ENCODE measurements around the gene WWC2. TPM values are rescaled to one million over a fixed set of nuclear protein-coding genes. Genes with fewer than 3 reads are reported as not detected.

The WWC2 gene
- total RNA-seq, 1 donor from 2014 or later, result 0.05 TPM

DNA sequence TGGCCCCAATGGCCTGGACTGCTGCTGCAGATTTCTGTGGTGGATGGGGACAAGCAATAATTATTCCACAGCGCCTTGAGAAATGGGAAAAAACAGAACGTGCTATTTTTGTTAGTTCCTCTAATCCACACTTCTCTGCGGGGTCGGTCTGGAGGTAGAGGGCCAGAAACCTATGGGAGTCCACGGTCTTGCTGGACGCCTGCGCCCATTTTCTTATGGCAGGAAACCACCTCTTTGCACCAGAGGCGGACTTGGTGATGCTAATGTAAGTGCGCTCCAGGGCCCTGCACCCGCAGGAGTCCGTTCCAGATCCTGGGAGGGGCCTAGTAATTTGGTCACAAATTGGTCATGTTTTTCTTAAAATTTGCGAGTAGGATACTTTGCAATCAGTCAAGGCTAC lies 249.1 kb downstream of the WWC2 start:
- intact Hi-C loops (cut with micrococcal nuclease), result no loop called here

DNA sequence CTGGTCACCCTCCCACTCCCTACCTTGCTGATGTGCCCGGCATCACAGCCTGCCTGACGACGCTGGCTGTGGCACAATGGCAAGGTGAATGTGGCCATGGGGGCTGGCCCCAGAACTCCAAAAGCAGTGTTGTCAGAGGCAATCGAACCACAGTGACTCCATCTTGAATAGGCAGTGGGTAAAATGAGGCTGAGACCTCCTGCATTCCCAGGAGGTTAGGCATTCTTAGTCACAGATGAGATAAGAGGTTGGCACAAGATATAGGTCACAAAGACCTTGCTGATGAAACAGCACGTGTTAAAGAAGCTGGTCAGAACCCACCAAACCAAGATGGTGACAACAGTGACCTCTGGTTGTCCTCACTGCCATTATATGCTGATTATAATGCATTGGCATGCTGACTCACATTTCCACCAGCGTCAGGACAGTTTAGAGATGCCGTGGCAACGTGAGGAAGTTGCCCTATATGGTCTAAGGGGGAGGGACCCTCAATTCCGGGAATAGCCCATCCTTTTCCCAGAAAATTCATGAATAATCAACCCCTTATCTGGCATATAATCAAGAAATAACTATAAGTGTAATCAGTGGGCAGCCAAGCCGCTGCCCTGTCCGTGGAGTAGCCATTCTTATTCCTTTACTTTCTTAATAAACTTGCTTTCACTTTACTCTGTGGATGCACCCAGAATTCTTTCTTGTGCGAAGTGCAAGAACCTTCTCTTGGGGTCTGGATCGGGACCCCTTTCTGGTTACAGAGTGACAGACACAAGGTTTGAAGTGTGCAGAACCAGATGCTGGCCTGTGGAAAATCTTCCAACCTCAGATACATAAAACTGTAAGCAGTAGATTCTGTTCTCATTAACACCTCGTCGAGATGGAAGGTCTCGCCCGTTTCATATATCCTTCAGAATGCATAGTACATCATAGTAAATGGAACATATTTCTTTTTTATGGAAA lies 249.9 kb downstream of the WWC2 start:
- intact Hi-C loops (cut with micrococcal nuclease), result no loop called here

DNA sequence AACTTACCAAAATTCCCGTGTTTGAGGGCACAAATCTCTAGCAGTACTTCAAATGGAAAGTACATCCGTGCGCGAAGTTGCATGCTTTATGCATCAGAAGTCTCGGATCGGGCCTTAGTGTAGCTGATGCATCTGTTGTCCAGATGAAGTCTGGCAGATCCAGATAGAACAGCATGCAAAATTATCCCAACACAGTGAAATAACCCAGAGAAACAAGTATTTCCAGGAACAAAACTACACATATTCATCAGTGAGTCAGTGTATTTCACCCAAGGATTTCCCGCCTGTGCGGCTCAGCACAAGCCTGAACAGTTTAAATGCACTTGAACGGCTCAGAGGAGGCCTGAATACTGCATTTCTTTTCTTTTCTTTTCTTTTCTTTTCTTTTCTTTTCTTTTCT lies 250.6 kb downstream of the WWC2 start:
- intact Hi-C loops (cut with micrococcal nuclease), result no loop called here

DNA sequence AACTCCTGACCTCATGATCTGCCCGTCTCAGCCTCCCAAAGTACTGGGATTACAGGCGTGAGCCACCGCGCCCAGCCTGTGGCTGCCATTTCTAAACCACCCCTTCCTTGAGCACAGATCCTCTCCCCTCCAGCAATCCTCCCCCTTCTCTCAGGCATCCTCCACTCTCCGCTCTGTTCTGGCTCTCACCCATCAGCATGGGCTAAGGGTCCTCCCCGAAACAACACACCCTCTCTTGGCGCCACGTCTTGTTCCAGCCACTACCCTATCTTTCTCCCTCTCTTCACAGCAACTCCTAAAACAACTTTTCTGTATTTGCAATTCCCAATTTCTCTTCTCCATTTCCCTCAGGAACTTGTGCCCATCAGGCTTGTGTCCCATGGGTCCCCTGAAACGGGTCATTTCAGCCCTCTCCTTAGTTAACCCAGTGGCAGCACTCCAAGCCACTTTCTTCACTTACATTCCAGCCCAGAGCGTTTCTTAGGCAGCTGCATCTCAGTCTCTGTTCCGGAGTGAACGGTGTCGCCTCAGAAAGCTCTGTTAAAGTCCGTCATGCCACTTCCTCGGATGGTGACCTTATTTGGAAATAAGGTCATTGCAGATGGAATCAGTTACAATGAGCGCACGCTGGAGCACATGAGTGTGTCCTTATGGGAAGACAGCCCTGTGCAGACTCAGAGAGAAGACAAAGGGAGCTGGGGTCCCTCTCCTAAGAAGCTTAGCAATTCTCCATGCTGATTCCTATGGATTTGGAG lies 251.4 kb downstream of the WWC2 start:
- intact Hi-C loops (cut with micrococcal nuclease), result no loop called here

DNA sequence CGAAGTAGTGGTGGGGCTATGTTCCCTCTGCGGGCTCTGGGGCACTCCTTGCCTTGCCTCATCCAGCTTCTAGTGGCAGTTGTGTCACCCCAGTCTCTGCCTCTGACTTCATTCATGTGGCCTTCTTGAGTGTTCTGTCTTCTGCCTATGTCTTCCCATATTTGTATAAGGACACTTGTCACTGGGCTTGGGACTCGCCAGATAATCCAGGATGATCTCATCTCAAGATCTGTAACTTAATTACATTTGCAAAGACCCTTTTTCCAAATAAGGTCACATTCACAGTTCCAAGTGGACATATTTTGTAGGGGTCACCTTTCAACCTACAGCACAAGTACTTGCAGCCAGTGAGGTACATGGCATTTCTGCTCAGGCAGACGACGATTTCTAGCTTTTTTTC lies 253.5 kb downstream of the WWC2 start:
- intact Hi-C loops (cut with micrococcal nuclease), result no loop called here

DNA sequence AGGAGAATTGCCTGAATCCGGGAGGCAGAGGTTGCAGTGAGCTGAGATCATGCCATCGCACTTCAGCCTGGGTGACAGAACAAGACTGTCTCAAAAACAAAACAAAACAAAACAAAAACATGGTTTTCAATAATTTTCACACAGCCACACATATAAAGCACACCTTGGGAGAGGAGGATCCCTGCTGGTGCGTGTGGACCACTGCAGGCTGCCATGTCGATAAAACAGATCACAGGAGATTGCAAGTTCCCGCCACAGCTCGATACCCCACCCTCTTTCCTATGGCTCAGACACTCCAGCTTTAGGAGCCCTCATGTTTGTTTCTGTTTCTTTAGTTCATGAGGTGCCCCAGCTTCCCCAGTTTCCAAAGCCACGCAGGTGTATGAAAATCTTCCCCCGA lies 254.5 kb downstream of the WWC2 start:
- intact Hi-C loops (cut with micrococcal nuclease), result no loop called here

DNA sequence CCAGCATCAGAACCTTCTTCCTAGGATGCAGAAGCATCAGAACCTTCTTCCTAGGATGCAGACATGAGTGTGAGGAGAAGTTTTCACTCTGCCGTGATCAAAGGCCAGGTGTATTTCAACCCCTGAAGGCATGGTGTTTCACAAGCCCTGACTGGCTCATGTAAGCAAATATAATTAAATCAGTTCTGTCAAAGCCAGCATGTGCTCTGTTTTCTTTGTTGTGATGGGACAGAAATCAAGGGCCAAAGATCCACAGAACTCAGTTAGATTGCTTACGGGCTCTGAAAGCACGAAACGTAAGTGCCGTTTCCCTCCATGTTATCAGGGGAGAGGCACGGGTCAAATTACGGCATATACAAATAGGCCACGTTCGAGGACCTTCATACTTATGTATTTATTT lies 255.2 kb downstream of the WWC2 start:
- intact Hi-C loops (cut with micrococcal nuclease), result no loop called here

DNA sequence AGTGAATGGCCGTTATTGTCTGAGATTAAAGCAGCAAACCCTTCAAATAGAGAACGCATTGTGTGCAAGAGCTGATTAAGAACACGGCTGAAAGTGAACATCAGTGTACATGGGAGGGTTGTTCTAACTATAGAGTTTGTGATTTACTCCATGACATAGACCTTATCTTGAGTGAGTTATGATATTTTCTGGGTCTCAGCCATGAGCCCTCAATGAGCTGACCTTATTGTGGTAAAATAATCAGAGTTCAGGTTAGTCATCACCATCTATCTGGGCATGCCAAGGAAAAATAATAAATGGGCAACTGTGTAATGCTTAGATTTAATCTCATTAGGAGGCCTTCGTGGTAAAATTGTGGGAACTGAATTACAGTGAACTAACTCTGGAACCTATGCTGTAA lies 256.3 kb downstream of the WWC2 start:
- intact Hi-C loops (cut with micrococcal nuclease), result no loop called here

DNA sequence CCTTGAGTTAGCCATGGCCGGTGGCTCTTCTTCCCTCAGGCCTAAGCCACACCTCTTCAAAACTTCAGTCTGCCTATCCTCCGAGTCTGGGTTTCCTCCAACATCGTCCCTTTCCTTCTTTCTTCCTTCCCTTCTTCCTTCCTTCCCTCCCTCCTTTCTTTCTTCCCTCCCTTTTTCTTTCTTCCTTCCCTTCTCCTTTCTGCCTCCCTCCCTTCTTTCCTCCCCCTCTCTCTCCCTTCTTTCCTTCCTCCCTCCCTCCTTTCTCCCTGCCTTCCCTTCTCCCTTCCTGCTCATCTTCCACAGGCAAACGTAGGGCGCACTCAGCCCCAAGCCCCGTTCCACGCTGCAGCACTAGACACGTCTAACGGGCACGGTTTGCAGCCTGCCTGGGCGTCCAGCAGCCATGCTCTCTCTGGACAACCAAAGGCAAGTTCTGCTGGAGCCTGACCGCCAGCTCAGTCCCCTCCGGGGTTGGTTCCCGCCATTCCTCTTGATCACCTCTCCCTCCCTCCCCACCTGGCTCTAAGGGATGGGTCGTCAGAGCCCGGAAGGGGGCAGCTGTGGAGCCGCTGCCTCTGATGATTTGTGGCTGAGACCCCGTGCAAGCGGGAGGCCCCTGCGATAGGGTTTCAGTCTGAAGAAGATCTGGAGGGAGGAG lies 257.2 kb downstream of the WWC2 start:
- intact Hi-C loops (cut with micrococcal nuclease), result no loop called here

DNA sequence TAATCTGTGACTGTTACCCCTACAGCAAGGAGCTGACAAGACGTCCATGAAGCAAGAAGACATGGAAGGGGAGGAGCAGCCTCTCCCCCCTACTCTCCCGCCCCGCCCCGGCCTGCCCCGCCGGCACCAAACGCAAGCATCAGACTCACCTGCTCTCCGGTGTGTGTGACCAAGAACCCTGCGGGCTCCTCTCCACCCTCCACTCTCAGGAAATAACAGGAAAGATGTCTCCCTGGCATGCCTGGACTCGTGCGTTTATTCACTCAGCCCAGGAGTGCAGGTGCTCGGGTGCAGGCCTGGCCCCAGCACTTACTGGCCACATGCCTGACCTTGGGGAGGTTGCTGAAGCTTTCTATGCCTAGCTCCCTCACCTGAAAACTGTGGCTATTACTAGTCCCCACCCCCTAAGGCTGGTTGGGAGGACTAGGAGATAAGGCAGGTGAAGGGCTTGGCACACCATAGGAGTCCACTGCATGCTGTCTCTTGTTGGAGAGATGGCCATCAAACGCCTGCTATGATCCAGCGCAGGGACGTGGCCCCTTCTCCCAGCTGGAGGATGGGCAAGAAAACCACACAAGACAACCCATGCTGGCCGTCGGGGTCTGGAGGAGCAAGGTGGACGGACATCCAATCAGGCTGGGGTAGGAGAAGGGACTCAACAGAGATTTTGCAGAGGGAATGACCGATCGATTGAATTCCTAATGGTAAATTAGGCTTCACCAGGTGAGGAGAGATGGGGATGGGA lies 258.0 kb downstream of the WWC2 start:
- intact Hi-C loops (cut with micrococcal nuclease), result no loop called here

DNA sequence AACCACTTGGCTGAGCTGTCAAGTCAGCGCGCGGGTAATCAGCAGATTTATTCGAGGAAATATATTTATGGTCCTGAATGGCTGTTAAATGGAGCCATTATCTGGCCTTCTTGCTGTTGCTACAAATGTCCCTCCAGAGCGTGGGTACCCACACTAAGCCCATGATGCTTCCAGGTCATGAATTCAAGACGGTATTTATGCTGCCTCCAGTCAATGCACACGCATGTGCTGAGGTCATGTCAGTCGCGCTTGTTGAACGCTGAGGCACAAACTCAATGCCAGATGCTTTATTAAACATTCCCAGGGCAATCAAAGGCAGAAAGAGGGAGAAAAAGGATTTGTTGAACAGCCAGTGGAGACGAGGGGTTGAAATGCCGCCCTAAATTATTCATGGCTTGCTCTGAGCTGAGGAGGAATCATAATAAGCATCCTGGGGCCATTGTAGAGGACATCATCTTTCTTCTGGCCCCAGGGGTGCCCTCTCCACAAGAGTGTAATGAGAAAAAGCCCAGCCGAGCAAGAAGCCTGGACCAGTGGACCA lies 259.2 kb downstream of the WWC2 start:
- intact Hi-C loops (cut with micrococcal nuclease), result no loop called here

DNA sequence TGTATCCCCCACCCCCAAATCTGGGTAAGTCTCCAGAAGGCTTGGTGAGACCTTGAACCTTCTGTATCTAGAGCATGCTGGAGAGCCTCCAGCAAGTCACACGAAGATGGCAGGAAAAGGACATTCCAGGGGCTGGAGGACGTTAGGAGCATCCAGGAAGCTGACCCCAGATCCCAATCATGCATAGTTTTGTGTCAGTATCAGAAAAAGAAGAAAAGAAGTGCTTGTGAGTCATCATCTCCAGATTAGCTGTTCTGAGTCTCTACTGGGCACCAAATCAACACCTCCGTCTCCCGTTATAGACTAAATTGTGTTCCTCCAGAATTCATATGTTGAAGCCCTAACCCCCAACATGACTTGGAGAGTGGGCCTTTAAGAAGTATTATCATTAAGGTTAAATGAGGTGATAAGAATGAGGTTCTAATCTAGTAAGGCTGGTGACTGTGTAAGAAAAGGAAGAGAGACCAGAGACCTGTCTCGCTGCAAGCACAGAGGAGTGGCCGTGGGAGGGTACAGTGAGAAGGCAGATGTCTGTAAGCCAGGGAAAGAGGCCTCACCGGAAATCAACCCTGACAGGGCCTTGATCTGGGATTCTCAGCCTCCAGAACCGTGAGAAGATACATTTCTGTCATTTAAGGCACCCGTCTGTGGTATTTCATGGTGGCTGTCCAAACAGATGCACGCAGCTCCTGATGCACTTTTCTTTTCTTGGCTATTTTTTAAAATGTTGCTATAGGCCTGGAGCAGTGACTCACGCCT lies 261.3 kb downstream of the WWC2 start:
- intact Hi-C loops (cut with micrococcal nuclease), result no loop called here

DNA sequence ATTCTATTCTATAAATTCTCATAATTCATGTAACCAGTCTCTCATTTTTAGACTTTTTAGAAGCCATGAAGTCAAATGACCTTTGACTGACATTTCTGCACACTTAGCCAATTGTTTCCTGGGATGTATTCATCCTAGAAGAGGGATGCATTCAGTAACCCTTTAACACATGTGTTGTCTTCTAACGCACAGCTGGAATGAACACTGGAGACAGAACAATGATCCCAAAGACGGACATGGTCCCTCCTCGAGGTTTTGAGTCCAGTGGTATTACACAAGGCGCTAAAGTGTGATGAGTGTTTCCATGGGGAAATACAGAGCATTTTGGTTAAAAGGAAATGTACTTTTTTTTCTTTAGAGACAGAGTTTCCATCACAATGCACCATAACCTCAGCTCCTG lies 263.0 kb downstream of the WWC2 start:
- intact Hi-C loops (cut with micrococcal nuclease), result no loop called here

DNA sequence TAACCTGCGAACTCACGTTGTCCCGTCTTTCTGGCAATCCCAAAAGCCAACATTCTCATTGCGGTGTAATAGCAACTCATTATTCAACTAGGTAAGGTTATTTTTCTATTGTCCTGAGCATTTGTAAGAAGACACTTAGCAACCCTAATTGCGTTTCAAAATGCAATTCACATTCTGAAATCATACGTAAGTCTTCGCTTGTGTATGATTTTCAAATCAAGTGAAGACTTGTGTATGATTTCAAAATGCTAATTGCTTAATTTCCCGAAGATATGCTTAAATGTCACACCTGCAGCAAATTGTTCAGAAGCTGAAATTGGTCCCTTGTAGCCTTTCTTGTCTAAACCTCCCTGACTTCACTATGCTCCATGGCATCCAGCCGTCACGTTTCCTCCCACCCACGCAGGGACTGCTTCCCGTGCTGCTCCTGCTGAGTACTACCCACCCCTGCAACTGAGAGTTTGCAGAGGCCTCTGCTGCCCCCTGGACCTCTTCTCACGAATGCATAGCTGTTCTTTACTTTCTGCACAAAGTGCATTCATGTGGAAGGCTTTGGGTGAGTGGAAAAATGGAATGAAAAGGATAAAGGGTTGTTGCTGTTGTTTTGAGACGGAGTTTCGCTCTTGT lies 264.0 kb downstream of the WWC2 start:
- intact Hi-C loops (cut with micrococcal nuclease), result no loop called here

DNA sequence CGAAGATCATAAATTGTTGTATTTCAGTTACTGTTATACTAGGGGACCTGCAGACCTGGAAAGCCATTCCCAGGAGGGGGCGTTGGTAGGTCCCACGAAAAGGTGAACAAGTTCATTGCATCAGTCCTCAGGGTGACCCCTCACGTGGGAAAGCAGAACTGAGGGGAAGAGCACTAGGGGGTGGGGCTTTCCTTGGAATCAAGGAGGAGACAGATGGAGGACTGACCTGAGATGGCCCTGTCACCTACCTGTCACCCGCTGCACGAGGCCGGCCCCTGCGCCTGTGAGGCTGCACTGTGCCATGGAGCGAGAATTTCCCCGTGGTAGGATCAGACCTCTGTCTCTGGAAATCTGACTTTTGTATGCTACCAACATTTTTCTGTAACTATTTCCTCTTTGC lies 265.0 kb downstream of the WWC2 start:
- intact Hi-C loops (cut with micrococcal nuclease), result no loop called here

DNA sequence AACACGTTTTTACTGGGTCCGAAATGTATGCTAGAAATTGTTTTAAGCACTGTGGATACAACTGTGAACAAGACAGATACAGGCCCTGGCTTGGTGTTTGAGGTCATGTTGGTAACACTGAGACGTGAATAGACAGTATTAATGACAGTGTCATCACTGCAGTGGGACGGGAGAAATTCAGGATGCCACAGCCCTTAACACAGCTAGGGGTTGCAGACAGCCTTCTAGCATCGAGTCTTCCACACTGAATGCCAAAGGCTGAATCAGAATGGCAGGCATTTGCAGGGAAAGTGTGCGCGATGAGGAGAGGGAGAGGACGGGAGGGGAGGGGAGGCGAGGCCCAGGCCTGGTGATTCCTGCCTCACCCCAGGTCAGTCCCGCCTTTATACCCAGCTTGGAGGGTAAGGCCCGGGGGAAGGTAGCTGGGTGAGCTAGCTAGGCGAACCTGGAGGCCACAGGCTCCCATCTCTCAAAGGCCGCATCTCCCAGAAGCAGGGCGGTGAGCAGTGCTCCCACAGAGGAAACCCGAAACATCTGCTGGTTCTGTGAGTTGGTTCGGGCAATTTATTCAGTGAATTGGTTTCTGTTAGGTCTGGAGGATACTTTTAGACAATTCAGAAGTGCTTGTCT lies 267.3 kb downstream of the WWC2 start:
- intact Hi-C loops (cut with micrococcal nuclease), result no loop called here

DNA sequence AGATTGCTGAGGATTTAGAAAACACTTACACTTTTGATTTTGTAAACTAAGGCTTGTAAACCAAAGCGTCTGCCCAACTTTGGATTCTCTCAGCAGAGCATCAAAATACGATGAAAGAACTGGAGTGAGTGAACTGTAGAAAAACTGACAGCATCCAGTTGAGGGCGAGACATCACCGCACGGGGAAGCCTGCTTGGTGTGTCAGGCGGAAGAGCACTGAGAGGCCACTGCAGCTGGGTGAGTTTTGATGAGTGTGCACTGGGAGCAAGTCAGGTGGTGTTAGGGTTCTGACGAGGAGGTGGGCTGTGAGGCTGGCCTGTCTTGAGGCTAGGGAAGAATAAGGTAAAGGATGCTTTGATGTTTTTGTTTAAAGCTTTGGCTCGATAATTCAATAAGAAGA lies 270.0 kb downstream of the WWC2 start:
- intact Hi-C loops (cut with micrococcal nuclease), result no loop called here
